22Rv1 (cell line): Measurements from ENCODE around the gene CACNA2D4.

ENCODE experiments used
- ZFX ChIP-seq: fragments of 450-650 bp; IDR thresholded peaks from 2 replicates; pipeline ENCODE4 v1.6.1; 2017; ENCODE audit warnings: antibody characterized with exemption, borderline replicate concordance
- TF ChIP-seq, protein P1 (sequence below): fragments of 450-650 bp; IDR thresholded peaks from 2 replicates; pipeline ENCODE4 v1.5.1; 2017; ENCODE audit warnings: mild to moderate bottlenecking

DNA sequence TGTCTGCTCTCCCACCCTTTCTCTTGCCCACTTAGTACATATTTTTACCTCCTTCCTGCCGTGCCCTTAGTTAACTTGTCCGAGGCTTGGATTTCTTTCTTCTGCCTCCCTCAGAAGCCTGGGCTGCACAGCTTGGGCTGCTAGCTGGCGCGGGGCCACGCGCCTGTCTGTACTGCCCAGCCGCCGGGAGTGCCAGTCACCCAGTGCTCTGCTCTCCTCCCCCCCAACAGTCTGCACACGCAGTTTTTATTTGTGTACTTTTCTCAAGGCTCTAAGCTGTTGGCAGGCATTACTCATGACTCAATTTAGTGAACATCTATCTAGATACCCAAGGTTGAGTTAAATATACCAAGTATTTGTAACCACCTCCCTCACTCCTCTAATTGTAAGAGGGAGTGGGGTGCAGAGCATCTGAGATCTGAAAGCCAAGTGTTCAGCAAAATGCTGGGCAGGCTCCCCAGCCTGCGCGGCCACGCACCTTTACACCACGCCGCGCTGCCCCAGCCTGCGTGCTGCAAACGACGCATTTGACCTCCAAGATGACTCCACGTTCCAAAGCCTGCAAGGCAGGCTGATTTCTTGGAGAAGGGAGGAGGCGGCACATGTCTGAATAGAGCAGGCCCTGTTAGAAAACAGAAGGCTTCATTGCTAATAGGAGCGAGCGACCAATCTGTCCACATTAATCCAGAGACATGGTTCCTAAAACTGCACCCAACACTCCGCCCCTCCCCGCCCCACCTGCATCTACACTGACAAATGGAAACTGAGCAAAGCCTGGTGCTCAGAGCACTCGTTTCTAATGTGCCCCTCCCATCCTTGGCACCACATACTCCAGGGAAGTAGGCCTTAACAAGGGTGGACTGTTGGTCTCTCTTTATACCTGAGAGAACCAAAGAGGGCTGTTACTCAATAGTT lies 18.2 kb upstream of the CACNA2D4 start:
- TF ChIP-seq, protein P1, sequence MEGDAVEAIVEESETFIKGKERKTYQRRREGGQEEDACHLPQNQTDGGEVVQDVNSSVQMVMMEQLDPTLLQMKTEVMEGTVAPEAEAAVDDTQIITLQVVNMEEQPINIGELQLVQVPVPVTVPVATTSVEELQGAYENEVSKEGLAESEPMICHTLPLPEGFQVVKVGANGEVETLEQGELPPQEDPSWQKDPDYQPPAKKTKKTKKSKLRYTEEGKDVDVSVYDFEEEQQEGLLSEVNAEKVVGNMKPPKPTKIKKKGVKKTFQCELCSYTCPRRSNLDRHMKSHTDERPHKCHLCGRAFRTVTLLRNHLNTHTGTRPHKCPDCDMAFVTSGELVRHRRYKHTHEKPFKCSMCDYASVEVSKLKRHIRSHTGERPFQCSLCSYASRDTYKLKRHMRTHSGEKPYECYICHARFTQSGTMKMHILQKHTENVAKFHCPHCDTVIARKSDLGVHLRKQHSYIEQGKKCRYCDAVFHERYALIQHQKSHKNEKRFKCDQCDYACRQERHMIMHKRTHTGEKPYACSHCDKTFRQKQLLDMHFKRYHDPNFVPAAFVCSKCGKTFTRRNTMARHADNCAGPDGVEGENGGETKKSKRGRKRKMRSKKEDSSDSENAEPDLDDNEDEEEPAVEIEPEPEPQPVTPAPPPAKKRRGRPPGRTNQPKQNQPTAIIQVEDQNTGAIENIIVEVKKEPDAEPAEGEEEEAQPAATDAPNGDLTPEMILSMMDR, result no peak
- TF ChIP-seq ZFX, result no peak
